ENCODE measurements around the gene PTP4A2. TPM values are rescaled to one million over a fixed set of nuclear protein-coding genes. Genes with fewer than 3 reads are reported as not detected.

The PTP4A2 gene
- total and polyA plus RNA-seq, 12 donors = 51.8 to 371 (median 177) TPM

DNA sequence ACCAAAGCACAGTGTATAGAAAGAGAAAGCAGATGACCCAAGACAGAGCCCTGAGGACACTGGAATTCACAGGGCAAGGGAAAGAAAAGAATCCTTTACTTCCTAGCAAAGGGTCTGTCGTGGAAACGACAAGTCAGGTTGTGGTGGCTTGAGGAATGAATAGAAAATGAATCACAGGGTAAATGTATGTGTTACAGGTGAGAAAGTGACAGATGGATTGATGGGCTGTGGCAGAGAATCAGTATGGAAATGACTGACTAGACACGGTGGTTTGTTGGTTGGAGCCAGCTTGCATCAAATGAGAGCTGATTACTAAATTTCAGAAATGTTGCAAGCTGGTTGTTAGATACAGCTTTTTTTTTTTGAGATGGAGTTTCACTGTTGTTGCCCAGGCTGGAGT lies 46.9 kb downstream of the PTP4A2 start:
- no peaks in the 10 kb centered on the region for H3K4me1 ChIP-seq (replicated peaks in 1 of 2)
- no peaks in the 10 kb centered on the region for H3K36me3 ChIP-seq (replicated peaks in 1 of 2)
- intact Hi-C loops (cut with DNase I) = no loop called here
- DNase-seq = no peak
- H3K27ac ChIP-seq = no peak overlapping the region
- no peak for TF ChIP-seq CTCF (IDR thresholded peaks at IDR 0.05)
- no peak for TF ChIP-seq POLR2A (IDR thresholded peaks at IDR 0.05)
- H3K9me3 ChIP-seq (replicated peaks in 1 of 3) = no peaks in the 10 kb centered on the region
- H3K27me3 ChIP-seq = no peaks in the 10 kb centered on the region
- H3K4me3 ChIP-seq = no peak overlapping the region
- 79 to 85% (median 83%) methylated on average over 3 of the region's 3 CpGs for WGBS, 4 donors

- WGBS, 4 donors = 91 to 94% (median 93%) methylated on average over 7 of the region's 7 CpGs
- Histone ChIP-seq H3K4me1 (replicated peaks in 1 of 2) (no peaks in the 10 kb centered on the region), H3K27ac (no peak overlapping the region), H3K4me3 (no peak overlapping the region), H3K36me3 (replicated peaks in 1 of 2) (no peaks in the 10 kb centered on the region), H3K9me3 (replicated peaks in 1 of 3) (no peaks in the 10 kb centered on the region), H3K27me3 (no peaks in the 10 kb centered on the region)
- TF ChIP-seq POLR2A (IDR thresholded peaks at IDR 0.05) (no peak), CTCF (IDR thresholded peaks at IDR 0.05) (no peak)
- DNase-seq = no peak
- intact Hi-C loops (cut with DNase I) = no loop called here
Measured at GRCh38 chr1:31888291-31888690, 49.9 kb downstream of the PTP4A2 start.

GRCh38 chr1:31886866-31887265 lies 51.3 kb downstream of the PTP4A2 start:
- Histone ChIP-seq H3K36me3 (replicated peaks in 1 of 2) (no peaks in the 10 kb centered on the region), H3K27ac (no peak overlapping the region), H3K9me3 (replicated peaks in 1 of 3) (no peaks in the 10 kb centered on the region), H3K4me3 (no peak overlapping the region), H3K4me1 (replicated peaks in 1 of 2) (no peaks in the 10 kb centered on the region), H3K27me3 (no peaks in the 10 kb centered on the region)
- intact Hi-C loops (cut with DNase I) = no loop called here
- WGBS, 4 donors = 59 to 78% (median 70%) methylated on average over 3 of the region's 3 CpGs
- no peak for TF ChIP-seq CTCF (IDR thresholded peaks at IDR 0.05)
- no peak for DNase-seq

DNA sequence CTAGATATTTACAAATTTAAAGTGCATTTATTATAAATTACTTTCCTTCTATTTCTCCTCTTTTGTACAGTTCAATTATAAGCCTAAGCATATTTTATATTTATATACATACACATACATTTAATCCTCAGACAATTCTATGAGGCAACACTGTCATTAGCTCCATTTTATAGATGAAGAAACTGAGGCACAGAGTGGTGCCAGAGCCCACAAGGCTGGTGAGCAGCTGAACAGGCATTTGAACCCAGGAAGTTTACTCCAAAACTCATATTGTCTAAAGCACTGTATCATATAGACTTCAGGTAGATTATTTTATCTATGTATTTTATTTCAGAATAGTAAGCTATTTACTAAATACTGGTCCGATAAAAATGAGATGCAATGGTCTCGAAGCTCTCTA lies 52.3 kb downstream of the PTP4A2 start:
- Histone ChIP-seq H3K4me1 (replicated peaks in 1 of 2) (no peaks in the 10 kb centered on the region), H3K27me3 (no peaks in the 10 kb centered on the region), H3K27ac (no peak overlapping the region), H3K4me3 (no peak overlapping the region), H3K36me3 (replicated peaks in 1 of 2) (no peaks in the 10 kb centered on the region), H3K9me3 (replicated peaks in 1 of 3) (no peaks in the 10 kb centered on the region)
- DNase-seq = no peak
- TF ChIP-seq CTCF (IDR thresholded peaks at IDR 0.05) (no peak), POLR2A (IDR thresholded peaks at IDR 0.05) (no peak)
- WGBS, 4 donors = 84 to 96% (median 89%) methylated on average over 2 of the region's 2 CpGs
- intact Hi-C loops (cut with DNase I) = no loop called here

Data from adrenal gland (tissue), 12 donors.